C1 segment of cervical spinal cord (tissue), 14 donors: Measurements from ENCODE around the gene PRSS8.
"Not testable (repeated sequence)": the region's sequence is repeated elsewhere in the genome, so short reads cannot be mapped to it uniquely, and the experiment has no call there.

Source experiments
- DNase-seq, 14 donors: peaks; one replicate each; lab custom pipeline; 2025; lab: John Stamatoyannopoulos, UW

PRSS8 gene

DNA sequence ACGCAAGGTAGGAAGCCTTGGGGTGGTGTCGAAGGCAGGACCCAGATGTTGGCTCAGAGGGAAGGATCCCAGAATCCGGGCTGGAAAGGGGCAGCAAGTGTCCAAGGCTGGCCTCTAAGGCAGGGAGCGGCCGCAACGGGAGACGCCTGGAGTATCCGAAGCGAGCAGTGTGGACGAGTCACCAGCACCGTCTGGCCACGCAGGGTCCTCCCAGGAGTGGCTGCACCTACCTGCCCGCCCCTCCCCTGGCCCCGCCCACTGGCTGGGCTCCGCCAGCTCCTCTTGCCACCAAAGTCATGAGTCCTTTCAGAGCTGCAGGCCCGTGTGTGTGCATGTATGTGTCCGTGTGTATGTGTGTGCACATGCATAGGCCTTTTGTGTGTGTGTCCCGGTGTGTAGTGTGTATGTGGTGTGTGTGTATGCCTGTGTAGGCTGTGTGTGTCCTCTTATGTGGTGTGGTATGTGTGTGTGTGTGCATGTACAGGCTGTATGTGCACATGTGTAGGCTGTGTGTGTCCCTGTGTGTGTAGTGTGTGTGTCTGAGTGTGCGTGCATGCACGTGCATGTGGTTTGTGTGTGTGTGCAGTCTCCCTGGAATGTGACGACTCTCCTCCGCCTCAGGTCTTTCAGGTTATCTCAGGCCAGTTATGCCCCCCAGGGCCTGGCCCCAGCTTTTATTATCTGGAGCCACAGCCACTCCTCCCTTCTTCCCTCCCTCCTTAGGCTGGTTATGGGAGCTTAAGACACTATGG lies at the start of gene PRSS8:
PRSS8 (minus strand) TSS at position 193 of the 752 bp plus-strand sequence. CDS start 229 bp downstream, outside the sequence.
- DNase-seq = peak in 1 of 14 donors; percentile 19

- no peak for DNase-seq
Observed at GRCh38 chr16:31184888-31185287, 49.4 kb upstream of the PRSS8 start.

GRCh38 chr16:31183432-31184428 lies 48.2 kb upstream of the PRSS8 start:
- DNase-seq = no peak

- DNase-seq = no peak
Observed at GRCh38 chr16:31182391-31182790, 46.9 kb upstream of the PRSS8 start.

DNA sequence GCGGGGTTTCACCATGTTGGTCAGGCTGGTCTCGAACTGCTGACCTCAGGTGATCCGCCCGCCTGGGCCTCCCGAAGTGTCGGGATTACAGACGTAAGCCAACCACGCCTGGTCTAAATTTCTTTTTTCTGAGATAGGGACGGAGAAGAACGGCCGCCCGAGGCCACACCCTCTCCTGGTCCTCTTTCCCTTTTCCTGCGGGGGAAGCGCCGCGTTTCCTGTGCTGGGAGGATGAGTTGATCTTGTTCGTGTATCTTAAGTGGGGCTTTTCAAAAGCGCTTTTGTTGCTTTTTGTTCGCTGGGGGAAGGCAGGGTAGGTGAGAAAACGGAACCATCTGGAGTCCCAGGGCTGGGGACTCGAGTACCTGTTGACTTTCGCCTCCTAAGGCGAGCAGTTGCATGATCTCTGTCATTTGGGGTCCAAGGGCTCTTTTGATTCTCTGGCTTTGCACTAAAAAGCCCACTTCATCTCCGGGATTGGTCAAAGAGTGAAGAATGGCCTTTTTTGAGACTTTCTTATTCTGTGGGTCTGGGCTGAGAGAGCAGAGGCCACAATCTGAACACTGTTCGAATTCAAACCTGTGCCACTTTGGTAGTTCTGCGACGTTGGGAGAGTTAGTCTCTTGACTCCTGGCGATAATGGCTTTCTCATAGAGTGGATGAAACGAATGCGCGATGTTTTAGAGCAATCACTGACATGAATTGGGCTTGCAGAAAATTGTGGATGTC lies 45.7 kb upstream of the PRSS8 start:
- DNase-seq = no peak

GRCh38 chr16:31179747-31180459 lies 44.4 kb upstream of the PRSS8 start, which contains the start of gene FUS:
FUS (plus strand) TSS chr16:31180139; CDS start chr16:31180215, 76 bp downstream.
- peak; percentile 80 to 98 (median 93) for DNase-seq

DNA sequence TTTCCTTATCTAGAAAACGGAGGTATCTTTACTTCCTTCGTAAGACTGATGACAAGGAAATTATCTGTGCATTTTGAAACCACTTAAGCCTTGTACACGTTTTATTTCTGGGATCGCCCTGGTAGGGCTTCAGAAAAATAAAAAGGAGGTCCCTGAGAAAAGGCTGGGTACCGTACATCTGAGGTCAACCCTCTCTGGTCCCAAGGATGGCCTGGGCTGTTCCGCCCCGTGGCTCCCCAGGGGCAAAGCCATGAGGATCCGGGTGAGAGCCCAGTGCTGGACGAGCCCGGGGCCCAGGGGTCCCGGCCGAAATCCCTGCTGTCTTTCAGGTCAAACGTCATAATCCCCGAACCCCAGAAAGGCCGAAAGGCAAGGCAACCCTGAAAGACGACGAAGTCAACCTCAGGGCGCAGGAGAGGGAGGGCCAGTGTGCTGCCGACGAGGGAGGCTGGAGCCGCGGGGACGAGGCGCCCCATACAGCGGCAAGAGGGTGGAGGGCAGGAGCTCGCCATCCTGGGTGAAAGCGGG lies 43.8 kb upstream of the PRSS8 start:
- DNase-seq = no peak

- no peak for DNase-seq
Observed at GRCh38 chr16:31177136-31177535, 41.6 kb upstream of the PRSS8 start.

- DNase-seq = not testable (repeated sequence)
Observed at GRCh38 chr16:31170048-31170447, 34.5 kb upstream of the PRSS8 start.

DNA sequence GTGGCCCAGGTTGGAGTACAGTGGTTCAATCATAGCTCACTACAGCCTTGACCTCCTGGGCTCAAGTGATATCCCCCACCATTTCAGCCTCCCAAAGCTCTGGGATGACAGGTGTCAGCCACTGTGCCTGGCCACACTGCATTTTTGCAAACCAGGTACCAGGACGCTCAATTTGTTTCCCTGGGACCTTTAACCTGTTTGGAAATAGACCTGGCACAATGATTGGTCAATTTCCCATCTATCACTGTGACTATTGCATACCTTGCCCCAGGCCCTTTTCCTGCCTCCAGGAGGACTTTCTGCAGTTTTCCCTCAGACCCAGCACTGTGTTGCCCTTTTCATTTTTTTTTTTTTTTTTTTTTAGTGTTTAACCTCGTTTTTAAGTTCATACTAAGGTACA lies 33.3 kb upstream of the PRSS8 start:
- DNase-seq = no peak

GRCh38 chr16:31167315-31167714 lies 31.8 kb upstream of the PRSS8 start:
- DNase-seq = no peak

DNA sequence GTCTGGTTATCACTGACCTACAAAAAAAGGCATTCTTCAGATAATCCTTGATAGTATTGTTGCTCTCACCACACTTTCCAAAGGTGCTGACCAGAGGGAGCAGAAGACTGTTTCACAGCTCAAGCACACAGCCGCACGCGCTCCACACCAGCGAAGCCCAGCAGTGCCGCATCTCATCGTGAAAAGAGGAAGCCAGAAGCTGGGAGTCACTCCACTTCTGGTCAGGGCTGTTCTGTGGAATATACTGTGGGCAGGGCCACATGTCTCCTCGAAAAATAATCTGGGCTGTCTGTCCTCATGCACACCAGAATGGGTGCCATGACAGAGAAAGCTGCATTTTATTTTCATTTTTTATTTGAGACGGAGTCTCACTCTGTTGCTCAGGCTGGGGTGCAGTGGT lies 21.6 kb upstream of the PRSS8 start:
- no peak for DNase-seq

DNA sequence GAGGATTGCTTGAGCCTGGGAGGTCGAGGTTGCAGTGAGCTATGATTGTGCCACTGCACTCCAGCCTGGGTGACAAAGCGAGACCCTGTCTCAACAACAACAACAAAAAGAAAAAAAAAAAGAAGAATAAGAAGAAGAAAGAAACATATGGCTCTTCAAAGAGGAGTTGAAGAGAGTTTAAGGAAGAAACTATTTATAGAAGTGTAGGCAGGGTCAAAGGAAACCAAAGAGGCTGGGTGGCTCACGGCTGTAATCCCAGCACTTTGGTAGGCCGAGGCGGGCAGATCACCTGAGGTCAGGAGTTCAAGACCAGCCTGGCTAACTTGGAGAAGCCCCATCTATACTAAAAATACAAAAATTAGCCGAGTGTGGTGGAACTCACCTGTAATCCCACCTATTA lies 15.4 kb upstream of the PRSS8 start:
- DNase-seq = not testable (repeated sequence)

DNA sequence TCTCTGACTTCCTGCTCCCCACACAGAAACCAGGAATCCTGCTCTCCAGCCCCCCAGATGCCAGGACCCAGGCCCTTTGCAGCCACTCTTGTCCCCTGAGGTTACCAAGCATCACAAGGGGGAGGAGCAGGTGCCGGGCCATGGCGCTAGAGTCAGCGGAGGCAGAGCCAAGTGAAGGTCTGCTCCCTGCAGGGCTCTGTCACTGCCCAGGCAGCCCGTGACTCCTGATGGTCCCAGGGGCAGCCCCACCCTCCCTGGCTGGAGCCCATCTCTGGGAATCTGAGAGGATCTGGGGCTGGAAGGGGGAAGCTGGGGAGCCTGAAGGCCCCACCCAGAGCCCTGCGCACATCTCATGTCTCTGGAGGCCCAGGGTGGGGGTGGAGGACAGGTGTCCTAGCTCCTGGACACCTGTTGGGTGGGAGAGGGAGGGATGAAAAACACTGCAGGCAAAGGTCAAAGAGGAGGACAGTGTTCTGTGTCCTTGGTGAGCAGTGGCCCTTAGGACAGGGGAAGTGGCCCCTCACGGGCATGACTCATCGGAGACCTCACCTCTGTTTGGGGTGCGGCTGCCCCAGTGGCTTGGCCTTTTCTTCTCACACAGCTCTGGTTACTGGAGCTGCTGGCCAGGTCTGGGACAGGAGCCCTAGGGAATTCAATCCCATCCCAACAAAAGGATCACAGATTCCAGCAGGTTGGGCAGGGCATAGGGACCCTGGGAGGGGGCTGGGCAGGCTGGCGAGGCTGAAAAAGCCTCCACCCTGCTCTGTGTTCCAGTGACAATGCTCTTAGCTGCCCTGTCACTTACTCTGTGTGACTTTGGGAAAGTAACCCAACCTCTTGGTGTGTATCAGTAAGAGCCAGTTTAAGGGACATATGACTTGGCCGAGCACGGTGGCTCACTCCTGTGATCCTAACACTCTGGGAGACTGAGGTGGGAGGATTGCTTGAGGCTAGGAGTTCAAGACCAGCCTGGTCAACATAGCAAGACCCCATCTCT lies 14.7 kb upstream of the PRSS8 start, which contains the start of gene PRSS36:
PRSS36 (minus strand) TSS at position 173 of the 997 bp plus-strand sequence; CDS start at position 142, 31 bp downstream.
- DNase-seq = no peak

GRCh38 chr16:31149332-31149731 lies 13.8 kb upstream of the PRSS8 start:
- no peak for DNase-seq

DNA sequence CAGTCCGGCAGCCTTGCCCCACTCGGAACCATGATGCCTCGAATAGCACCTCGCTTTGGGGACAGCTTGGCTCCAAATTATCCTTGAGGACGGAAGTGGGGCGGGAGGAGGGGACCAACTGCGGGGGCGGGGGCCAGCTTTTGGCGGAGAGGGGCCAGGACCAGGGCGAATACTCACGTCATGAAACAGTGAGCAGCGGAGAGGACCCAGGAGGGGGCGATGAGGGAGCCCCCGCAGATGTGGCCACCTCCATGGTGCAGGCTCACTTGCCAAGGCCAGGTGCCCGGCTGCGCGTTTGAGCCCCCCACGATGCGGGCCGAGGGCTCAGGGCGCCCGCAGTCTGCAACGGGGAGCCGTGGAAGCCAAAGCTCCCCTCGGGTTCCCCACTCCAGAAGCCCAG lies 13.4 kb upstream of the PRSS8 start:
- DNase-seq = no peak

- DNase-seq = no peak
Observed at GRCh38 chr16:31148281-31148728, 12.8 kb upstream of the PRSS8 start.

GRCh38 chr16:31147574-31147973 lies 12.0 kb upstream of the PRSS8 start:
- no peak for DNase-seq

DNA sequence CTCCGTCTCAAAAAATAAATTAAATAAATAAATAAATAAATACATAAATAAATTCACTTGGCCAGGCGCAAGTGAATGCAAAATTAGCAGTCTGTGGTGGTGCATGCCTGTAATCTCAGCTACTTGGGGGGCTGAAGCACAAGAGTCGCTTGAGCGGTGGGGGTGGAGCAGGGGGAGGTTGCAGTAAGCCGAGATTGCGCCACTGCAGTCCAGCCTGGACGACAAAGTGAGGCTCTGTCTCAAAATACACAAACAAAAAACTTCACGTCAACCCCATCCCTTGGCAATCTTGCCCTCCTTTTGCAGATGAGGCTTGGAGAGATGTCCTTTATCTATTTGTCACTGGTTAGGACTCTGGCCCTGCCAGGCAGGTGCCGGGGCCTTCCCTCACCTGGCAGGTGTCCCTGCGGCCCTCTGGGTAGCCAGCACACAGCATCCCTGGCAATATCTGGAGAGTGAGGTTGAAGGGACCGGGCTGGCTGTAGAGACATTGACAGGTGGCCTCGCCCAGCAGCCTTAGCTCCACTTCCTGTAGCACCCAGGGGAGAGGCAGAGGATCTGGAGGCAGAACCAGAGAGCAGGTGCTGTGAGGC lies 10.0 kb upstream of the PRSS8 start:
- peak in 1 of 14 donors; percentile 11 for DNase-seq
